ENCODE measurements around the gene ALPK3. TPM values are rescaled to one million over a fixed set of nuclear protein-coding genes. Genes with fewer than 3 reads are reported as not detected.

The ALPK3 gene
- total RNA-seq, 4 donors from 2014 or later = 0.88 to 6.3 (median 3.4) TPM

GRCh38 chr15:84891339-84891738 is 74.2 kb downstream of the ALPK3 start:
- Histone ChIP-seq H3K27ac (no peak overlapping the region), H3K4me1 (no peaks in the 10 kb centered on the region), H3K4me3 (no peak overlapping the region), H3K9me3 (no peaks in the 10 kb centered on the region), H3K36me3 (no peaks in the 10 kb centered on the region), H3K27me3 (no peaks in the 10 kb centered on the region)
- DNase-seq = no peak
- TF ChIP-seq, protein P1, sequence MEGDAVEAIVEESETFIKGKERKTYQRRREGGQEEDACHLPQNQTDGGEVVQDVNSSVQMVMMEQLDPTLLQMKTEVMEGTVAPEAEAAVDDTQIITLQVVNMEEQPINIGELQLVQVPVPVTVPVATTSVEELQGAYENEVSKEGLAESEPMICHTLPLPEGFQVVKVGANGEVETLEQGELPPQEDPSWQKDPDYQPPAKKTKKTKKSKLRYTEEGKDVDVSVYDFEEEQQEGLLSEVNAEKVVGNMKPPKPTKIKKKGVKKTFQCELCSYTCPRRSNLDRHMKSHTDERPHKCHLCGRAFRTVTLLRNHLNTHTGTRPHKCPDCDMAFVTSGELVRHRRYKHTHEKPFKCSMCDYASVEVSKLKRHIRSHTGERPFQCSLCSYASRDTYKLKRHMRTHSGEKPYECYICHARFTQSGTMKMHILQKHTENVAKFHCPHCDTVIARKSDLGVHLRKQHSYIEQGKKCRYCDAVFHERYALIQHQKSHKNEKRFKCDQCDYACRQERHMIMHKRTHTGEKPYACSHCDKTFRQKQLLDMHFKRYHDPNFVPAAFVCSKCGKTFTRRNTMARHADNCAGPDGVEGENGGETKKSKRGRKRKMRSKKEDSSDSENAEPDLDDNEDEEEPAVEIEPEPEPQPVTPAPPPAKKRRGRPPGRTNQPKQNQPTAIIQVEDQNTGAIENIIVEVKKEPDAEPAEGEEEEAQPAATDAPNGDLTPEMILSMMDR (IDR thresholded peaks at IDR 0.05) = no peak
- no peak for TF ChIP-seq POLR2A (IDR thresholded peaks at IDR 0.05)
- intact Hi-C loops (cut with DNase I; ENCODE audit: low total_unique reads) = no loop called here

GRCh38 chr15:84892786-84893307 is 75.7 kb downstream of the ALPK3 start:
- no peak overlapping the region for H3K4me3 ChIP-seq
- intact Hi-C loops (cut with DNase I; ENCODE audit: low total_unique reads) = no loop called here
- H3K9me3 ChIP-seq = no peaks in the 10 kb centered on the region
- no peaks in the 10 kb centered on the region for H3K4me1 ChIP-seq
- TF ChIP-seq POLR2A (IDR thresholded peaks at IDR 0.05) = no peak
- TF ChIP-seq, protein P1 (IDR thresholded peaks at IDR 0.05) = no peak
- H3K36me3 ChIP-seq = no peaks in the 10 kb centered on the region
- no peak overlapping the region for H3K27ac ChIP-seq
- no peak for DNase-seq
- H3K27me3 ChIP-seq = no peaks in the 10 kb centered on the region

GRCh38 chr15:84893607-84894006 is 76.5 kb downstream of the ALPK3 start:
- Histone ChIP-seq H3K27ac (no peak overlapping the region), H3K4me1 (no peaks in the 10 kb centered on the region), H3K4me3 (no peak overlapping the region), H3K9me3 (no peaks in the 10 kb centered on the region), H3K27me3 (no peaks in the 10 kb centered on the region), H3K36me3 (no peaks in the 10 kb centered on the region)
- intact Hi-C loops (cut with DNase I; ENCODE audit: low total_unique reads) = no loop called here
- TF ChIP-seq, protein P1 (IDR thresholded peaks at IDR 0.05) = no peak
- TF ChIP-seq POLR2A (IDR thresholded peaks at IDR 0.05) = no peak
- DNase-seq = no peak

- Histone ChIP-seq H3K9me3 (no peaks in the 10 kb centered on the region), H3K27ac (no peak overlapping the region), H3K4me3 (no peak overlapping the region), H3K36me3 (no peaks in the 10 kb centered on the region), H3K27me3 (no peaks in the 10 kb centered on the region), H3K4me1 (no peaks in the 10 kb centered on the region)
- no peak for DNase-seq
- intact Hi-C loops (cut with DNase I; ENCODE audit: low total_unique reads) = no loop called here
- no peak for TF ChIP-seq POLR2A (IDR thresholded peaks at IDR 0.05)
- TF ChIP-seq, protein P1 (IDR thresholded peaks at IDR 0.05) = no peak
These were observed 77.7 kb downstream of the ALPK3 start for GRCh38 chr15:84894736-84895425.

DNA sequence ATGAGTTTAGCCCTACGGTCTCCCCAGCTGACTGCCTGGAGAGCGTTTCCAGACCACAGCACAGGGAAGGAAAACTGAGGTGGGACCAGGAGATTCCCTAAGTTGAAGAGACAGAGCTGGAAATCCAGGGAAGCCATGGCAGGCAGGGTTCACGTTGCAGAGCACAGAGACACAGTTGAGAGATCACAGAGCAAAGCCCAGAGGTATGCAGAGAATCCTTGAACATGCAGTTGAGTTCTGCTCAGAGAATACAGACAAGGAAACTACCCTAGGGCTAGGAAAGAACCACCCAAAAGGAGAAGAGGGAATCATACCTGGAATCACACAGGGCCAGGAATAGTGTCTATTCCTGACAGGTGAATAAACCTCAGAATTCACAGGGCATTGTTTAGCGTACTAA is 81.6 kb downstream of the ALPK3 start:
- no peaks in the 10 kb centered on the region for H3K36me3 ChIP-seq
- H3K27ac ChIP-seq = no peak overlapping the region
- no peaks in the 10 kb centered on the region for H3K27me3 ChIP-seq
- TF ChIP-seq, protein P1 (IDR thresholded peaks at IDR 0.05) = no peak
- TF ChIP-seq POLR2A (IDR thresholded peaks at IDR 0.05) = no peak
- H3K4me1 ChIP-seq = no peaks in the 10 kb centered on the region
- H3K4me3 ChIP-seq = no peak overlapping the region
- DNase-seq = no peak
- H3K9me3 ChIP-seq = no peaks in the 10 kb centered on the region
- intact Hi-C loops (cut with DNase I; ENCODE audit: low total_unique reads) = no loop called here
